ENCODE data around the gene ETNK1.
"Not testable (repeated sequence)": the region's sequence is repeated elsewhere in the genome, so short reads cannot be mapped to it uniquely, and the experiment has no call there.

The ETNK1 gene

DNA sequence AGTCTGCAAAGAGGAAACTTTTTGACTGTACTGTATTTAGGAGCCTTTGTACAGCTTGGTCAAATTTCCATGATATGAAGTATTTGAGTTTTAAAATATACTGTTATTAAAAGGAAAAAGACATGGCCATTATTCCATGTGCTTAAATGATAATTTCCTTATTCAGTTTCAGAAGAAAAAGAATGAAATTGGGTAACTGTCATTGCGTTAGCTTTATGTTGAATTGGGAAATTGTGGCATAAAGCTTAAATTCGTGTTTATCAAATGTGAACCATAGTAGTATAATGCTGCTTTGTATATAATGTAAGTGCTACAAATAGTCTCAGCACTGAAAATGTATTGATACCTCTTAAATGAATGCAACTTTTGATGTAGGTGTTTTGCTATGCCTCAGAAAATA lies 64.9 kb downstream of the ETNK1 start:
- no peak for DNase-seq

DNA sequence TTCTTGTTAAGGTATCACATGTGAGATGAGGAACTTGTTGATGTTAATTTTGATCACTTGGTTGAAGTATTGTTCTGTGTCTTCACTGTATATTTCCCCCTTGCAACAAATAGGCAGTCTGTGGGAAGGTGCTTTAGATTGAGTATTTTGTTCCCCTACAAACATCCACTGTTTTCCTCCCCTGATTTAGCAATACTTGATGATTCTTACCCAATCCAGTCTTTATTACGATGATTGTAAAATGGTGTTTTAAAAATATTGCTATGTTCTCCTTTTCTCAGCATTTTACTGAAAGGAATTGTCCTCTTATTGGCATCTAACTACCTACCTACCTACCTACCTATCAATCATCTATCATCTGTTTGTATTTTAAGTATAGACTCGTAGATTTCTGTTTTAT lies 66.3 kb downstream of the ETNK1 start:
- no peak for DNase-seq

DNA sequence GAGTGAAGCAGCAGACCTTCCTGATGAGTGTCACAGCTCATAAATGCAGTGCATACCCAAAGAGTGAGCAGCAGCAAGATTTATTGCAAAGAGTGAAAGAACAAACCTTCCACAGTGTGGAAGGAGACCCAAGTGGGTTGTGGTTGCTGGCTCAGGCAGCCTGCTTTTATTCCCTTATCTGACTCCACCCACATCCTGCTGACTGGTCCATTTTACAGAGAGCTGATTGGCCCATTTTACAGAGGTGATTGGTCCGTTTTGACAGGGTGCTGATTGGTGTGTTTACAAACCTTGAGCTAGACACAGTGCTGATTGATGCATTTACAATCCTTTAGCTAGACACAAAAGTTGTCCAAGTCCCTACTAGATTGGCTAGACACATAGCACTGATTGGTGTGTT lies 67.5 kb downstream of the ETNK1 start:
- not testable (repeated sequence) for DNase-seq

DNA sequence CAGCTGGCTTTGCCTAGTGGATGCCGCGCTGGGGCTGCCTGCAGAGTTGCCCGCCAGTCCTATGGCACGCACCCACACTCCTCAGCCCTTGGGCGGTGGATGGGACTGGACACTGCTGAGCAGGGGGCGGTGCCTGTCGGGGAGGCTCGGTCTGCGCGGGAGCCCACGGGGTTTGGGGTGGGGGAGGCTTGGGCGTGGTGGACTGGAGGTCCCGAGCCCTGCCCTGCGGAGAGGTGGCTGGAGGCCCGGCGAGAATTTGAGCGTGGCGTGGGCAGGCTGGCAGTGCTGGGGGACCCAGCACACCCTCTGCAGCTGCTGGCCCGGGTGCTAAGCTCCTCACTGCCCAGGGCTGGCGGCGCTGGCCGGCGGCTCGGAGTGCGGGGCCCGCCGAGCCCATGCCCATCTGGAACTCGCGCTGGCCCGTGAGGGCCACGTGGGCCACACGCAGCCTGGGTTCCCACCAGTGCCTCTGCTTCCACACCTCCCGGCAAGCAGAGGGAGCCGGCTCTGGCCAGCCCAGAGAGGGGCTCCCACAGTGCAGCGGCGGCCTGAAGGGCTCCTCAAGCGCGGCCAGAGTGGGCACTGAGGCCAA lies 68.1 kb downstream of the ETNK1 start:
- DNase-seq = no peak

DNA sequence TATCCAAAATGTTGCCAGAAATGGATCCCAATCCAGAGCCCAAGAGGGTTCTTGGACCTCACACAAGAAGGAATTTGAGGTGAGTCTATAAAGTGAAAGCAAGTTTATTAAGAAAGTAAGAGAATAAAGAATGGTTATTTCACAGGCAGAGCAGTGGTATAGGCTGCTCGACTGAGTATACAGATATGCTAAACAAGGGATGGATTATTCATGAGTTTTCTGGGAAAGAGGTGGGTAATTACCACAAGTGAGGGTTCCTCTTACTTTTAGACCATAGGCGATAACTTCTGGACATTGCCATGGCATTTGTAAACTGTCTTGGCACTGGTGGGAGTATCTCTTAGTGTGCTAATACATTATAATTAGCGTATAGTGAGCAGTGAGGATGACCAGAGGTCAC lies 73.6 kb downstream of the ETNK1 start:
- no peak for DNase-seq

DNA sequence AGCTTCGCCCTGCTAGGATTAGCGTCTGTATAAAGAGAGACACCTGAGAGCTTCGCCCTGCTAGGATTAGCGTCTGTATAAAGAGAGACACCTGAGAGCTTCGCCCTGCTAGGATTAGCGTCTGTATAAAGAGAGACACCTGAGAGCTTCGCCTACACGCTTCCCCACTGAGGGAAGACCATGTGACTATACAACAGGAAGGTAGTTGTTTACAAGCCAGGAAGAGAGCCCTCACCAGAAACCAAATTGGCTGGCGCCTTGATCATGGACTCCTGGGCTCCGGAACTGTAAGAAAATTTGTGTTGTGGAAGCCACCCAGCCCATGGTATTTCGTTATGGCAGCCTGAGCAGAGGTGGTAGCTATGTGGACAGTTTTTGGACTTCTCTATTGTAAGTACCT lies 74.7 kb downstream of the ETNK1 start:
- DNase-seq = peak in 1 of 3 experiments; percentile 36

DNA sequence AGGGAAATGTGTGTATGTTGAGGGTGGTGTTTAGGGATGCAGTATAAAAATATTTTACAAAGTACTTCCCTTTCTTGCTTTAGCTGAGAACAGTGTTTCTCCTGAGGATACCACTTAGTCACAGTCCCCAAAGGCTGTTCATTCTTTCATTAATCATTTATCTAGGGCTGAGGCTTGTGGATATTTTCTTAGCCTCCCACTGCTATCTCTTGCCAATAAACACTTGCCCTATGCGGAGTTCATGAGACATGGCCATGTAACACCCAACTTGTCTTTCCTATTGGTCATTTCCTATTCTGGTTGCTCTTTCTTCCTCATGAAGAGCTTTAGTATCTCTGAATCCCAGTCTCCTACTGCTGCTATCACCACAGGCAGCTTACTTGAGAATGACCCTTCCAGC lies 75.1 kb downstream of the ETNK1 start:
- DNase-seq = no peak

DNA sequence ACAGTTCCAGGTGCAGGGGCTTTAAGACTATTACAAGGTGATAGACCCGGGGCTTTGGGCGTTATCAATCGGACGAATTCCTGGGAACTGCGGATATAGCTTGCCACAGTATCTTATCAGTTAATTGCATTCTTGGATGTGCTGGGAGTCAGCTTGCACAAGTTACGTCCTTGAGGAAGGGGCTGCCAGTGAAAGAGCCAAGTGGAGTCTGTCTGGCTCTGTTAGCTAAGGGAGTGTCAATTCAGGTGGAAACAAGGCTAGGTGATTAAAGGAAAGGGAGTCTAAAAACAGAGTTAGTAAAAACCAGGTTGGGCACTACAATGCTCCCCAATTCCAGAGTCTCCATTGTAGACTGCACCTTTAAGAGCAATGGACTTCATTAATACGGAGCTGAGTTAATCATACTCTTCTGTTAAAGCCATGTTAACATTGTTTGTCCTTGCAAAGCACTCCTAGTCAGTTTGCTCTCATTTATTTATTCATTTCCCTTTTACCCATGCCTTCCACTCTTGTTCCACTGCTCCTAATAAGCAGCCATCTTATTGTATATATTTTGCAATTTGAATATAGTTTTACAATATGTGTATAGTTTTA lies 76.3 kb downstream of the ETNK1 start:
- DNase-seq = not testable (repeated sequence)

DNA sequence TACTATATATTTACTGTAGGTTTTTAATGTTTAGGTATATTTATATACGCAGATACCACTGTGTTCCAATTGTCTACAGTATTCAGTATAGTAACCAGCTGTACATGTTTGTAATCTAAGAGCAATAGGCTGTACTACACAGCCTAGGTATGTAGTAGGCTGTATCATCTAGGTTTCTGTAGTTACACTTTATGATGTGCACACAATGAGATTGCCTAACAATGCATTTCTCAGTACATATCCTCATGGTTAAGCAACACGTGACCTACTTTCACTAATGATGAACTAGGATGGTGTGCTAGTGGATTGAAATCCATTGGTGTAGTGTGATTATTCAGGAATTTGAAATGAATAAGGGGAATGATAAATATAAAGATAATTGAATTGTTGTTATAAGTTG lies 77.7 kb downstream of the ETNK1 start:
- no peak for DNase-seq

DNA sequence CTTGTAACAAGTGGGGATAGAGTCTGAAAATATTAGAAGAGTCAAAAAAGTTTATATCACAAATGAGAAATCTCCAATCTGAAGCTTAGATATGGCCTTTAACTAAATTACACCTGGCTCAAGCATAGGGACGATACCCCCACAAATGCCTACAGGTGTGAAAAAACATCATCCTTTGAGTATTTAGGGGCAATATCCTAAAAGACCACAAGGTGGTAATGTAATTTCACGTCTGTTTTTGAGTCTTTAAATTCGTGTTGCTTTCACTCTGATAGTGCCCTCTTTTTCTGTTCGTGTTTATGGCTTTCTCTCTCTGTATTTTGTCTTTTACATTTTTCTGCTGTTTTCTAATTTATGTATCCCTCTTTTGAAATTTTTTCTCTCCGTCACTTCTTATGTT lies 84.3 kb downstream of the ETNK1 start:
- peak in 1 of 3 experiments; percentile 58 for DNase-seq

DNA sequence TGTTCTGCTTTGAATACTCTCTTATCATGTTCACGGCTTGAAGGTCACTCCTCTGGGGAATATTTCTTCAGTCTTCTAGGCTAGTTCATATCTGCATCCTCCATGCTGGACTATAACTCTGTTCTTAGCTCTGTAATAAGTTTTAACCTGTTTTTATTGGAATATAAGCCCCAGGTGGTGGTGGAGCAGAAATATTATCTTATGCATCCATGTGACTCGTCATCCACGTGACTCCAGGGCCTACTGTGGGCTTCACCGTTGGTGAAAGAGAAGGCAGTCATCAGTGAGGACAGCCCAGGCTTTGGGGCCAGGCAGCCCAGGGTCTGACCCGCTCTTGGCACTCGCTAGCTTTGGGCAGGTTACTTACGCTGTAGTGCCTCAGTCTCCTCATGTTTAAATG lies 87.1 kb downstream of the ETNK1 start:
- DNase-seq = no peak

DNA sequence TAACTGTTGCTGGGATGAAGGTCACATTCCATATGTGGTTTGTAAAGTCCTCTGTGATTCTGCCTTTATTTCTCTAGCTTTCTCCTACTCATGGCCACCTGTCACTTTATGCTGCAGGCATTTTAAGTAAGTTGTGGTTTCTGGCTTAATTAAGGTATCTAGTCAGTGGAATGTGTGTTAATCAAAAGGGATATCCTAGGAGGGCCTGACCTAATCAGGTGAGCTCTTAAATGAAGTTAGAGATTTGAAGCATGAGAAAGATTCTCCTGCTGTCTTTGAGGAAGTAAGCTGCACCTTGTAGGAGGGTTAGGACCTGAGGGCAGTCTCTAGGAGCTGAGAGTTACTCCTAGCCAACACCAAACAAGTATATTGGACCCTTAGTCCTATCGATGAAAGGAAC lies 90.3 kb downstream of the ETNK1 start:
- DNase-seq = no peak

DNA sequence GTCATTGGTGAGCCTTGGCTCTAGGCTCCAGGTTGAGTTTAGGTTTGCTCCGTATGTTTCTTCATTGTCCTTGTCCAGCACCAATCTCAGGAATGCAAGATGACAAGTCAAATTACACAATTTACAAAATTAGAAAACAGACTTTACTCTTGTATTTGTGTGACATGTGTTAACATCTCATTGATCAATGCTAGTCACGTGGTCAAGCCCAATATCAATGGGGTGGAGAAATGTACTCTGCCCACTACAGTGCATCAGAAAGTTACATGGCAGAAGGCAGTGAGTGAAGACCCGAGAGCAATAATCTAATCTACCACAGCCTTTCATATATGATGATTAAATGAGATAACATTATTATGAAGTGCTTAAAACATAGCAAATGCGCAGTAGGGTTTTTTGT lies 94.8 kb downstream of the ETNK1 start:
- DNase-seq = no peak

DNA sequence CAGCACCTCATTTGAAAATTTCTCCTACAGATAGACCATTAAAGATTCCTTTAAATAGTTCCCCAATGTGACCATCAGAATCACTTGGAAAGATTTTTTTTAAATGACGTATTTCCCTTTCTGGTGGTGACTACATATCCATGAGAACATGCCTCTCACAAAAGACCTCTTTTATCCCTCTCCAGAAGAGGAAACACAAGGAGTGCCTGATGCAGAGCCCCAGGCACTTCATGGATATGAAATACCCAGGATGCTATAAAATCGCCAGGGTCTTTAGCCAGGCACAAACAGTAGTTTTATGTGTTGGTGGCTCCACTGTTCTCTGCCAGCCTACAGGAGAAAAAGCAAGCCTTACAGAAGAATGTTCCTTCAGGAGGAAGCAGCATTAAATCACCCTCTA lies 97.1 kb downstream of the ETNK1 start:
- DNase-seq = no peak

DNA sequence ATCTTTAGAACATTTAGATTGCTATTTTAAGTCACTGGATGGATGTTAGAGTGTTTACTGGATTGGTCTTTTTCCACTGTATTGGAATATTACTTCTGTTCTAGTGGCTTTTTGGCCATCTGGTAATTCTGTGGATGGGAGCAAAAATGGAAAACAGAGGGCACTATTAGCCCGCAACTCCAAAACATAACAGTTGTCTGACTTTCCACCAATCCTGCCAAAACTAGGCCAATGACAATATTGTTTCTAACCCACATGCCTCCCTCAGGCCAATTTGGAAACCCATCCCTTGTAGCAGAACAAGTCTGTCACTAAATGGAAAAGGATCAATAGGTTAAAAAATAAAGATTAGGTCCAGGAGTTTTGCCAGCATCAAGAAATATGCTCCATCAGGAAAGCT lies 97.8 kb downstream of the ETNK1 start:
- no peak for DNase-seq

DNA sequence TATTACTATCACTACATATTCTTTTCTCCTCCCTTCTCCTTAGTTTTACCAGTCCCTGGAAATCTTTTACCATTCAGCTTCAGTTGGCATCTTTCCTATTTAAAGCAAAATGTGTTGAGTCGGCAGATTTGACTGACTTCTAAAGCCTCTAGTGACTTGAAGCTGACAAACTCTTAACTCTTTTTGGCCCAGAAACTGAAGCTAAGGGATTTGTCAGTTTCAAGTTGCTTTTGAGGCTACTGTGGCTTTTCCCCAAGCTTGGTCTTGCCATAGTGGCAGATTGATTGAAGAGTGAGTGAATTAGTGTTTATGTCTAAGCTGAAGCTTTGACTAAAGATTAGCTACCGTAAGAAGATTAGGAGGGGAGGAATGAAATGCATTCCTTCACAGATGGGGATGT lies 104.0 kb downstream of the ETNK1 start:
- no peak for DNase-seq

DNA sequence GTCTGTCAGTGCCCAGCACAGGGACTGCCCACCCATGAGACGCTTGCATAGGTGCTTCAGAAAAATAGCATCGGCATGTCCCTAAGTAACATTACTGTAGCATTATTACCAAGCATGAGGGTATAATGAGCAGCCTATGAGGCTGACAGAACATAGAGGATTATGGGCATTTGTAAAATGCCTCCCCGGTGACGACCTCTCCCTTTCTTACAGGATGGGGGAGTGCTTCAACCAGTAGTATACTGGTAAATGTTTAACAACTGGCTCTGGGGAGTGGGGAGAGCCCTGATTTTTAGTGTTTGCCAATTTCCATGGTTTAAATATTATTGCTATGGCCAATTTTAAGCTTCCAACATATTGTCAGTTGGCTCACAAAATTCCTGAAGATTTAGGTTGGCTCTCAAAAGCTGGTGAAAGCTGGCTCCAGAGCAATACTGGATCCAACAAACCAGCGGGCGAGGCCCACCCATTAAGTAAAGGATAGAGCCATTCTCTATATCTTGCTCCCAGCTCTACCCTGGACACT lies 104.5 kb downstream of the ETNK1 start:
- DNase-seq = no peak

DNA sequence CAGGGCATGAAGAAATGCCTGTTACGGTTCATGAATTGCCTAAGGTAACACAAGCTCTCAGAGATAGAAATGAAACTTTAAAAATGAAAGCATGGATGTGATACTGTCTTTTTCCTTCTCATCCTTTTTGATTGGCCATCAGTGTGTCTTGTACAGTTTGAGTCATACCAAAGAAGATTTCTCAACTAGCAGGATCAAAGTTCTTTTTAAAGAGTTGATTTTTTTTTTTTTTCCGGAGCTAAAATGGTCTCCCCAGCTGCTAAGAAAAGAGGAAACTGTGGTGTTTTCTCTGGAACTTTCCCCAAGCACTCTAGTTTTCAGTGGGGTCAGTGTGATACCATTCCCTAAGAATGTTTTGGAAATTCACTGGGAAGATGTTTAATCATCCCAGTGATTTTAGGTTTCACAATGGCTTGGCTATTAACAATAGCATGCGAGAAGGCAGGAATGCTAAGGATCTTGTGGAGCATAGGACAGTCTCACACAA lies 105.0 kb downstream of the ETNK1 start:
- DNase-seq = no peak

DNA sequence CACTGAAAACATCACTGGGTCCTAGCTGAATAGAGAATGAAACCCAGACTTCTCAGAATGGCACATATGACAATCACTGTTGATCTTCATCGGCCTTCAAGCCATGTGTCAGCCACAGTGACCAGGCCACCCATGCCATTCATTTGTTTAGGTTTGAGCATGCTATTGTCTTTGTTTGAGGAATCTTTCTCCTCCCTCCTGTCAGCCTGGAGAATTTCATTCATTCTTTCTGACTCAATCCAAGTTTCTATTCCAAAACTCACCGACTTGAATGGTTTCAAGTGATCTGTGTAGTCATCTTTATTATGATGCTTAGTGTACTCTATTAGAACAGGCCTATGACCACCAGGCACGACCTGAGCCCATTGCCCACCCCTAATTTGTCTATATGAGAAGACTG lies 106.3 kb downstream of the ETNK1 start:
- DNase-seq = no peak

DNA sequence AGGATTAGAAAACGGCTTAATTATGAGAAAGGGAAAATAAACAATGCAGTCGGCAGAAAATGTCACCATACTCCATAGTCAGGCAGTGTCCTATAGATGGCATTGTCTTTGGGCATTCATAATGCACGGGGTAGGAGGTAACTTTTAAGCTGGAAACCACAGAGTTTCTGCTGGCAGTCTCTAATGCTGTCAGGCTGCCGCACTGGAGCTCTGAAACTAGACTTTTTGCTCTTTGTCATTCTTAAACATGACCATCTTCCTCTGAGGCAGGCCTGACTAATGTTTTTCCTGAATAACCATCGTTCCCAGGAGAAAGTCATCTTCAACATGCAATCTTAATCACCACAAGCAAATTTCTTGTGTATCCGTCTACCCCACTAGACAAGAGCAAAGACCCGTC lies 108.8 kb downstream of the ETNK1 start:
- DNase-seq = no peak

DNA sequence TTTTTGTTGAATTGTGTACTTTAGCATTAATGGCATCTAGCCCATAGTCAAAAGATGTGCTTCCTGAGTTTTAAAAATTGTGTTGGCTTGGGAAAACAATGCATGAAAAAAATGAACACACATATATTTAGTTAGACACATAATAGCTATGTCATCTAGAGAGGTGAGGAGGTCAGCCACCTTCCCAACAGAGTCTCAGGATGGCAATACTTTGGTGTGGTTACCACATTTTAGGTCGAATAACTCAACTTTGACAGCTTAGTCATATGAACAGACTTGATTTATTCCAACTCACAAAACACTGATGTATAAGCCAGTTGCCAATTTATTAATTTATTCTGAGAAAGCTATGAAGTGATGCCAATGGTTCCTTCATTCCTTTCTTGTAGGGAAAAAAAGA lies 114.0 kb downstream of the ETNK1 start:
- no peak for DNase-seq
